ENCODE measurements around the gene NPAS3.

DNA sequence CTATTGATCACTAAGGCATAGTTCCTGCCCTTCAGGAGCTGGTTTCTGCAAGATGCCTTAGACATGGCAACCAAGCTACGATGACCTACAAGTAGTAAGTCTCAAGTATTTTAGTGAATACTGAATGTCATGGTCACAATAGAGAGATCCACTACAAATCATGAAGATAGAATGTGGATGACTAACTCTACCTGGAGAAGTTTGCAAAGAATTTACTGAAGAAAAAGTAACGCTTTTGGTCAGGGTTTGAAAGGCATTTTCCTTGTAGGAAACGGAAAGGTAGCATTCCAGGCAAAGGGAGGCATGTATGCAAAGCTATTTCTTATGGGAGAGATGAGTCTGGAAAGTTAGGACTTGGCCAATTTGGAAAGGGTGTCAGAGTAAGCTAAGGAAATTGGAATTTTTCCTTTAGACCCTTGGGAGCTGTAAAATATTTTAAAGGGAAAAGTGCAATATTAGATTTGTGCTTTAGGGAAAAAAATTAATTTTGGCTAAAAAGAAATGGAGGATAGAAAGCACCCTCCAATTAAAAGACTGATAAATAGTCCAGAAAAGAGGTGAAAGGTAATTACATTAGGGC is 634.7 kb downstream of the NPAS3 start:
- TF ChIP-seq CTCF (IDR thresholded peaks at IDR 0.05), result no peak
- TF ChIP-seq POLR2A (IDR thresholded peaks at IDR 0.05), result no peak
